ENCODE measurements around the gene LRMDA. TPM values are rescaled to one million over a fixed set of nuclear protein-coding genes. Genes with fewer than 3 reads are reported as not detected.
A peak's percentile ranks its signal among the peaks of the same experiment; 100 is the strongest.

Gene LRMDA
- total and polyA plus RNA-seq, 2 donors from 2014 or later, result 23.2 to 48.6 TPM

GRCh38 chr10:76012716-76013327, 581.4 kb downstream of the LRMDA start:
- Histone ChIP-seq H3K27me3 (ENCODE audit: control insufficient read depth, insufficient read depth, low read length) (no peaks in the 10 kb centered on the region), H3K9ac (ENCODE audit: low read length in 3 of 3) (no peak overlapping the region), H3K9me3 (ENCODE audit: control insufficient read depth in 2 of 3, insufficient read depth in 1 of 3, low read length in 3 of 3) (no peaks in the 10 kb centered on the region), H3K36me3 (ENCODE audit: control insufficient read depth in 2 of 3, insufficient read depth in 3 of 3, low read length in 3 of 3) (no peaks in the 10 kb centered on the region), H3K27ac (ENCODE audit: low read depth in 2 of 2, low read length in 2 of 2) (no peak overlapping the region), H3K4me3 (ENCODE audit: low read length in 3 of 3) (no peak overlapping the region), H3K4me1 (ENCODE audit: control insufficient read depth in 2 of 3, insufficient read depth in 2 of 3, low read depth in 1 of 3, low read length in 3 of 3) (no peaks in the 10 kb centered on the region)
- intact Hi-C loops (cut with DNase I), result no loop called here
- no peak for TF ChIP-seq CTCF (IDR thresholded peaks at IDR 0.05; ENCODE audit: borderline replicate concordance, extremely low read depth, insufficient read depth)
- FAIRE-seq, result no peak
- no peak for DNase-seq

- Histone ChIP-seq H3K4me1 (ENCODE audit: control insufficient read depth in 2 of 3, insufficient read depth in 2 of 3, low read depth in 1 of 3, low read length in 3 of 3) (no peaks in the 10 kb centered on the region), H3K27me3 (ENCODE audit: control insufficient read depth, insufficient read depth, low read length) (no peaks in the 10 kb centered on the region), H3K4me3 (ENCODE audit: low read length in 3 of 3) (no peak overlapping the region), H3K27ac (ENCODE audit: low read depth in 2 of 2, low read length in 2 of 2) (no peak overlapping the region), H3K9ac (ENCODE audit: low read length in 3 of 3) (no peak overlapping the region), H3K36me3 (ENCODE audit: control insufficient read depth in 2 of 3, insufficient read depth in 3 of 3, low read length in 3 of 3) (no peaks in the 10 kb centered on the region), H3K9me3 (ENCODE audit: control insufficient read depth in 2 of 3, insufficient read depth in 1 of 3, low read length in 3 of 3) (no peaks in the 10 kb centered on the region)
- intact Hi-C loops (cut with DNase I), result no loop called here
- TF ChIP-seq CTCF (IDR thresholded peaks at IDR 0.05; ENCODE audit: borderline replicate concordance, extremely low read depth, insufficient read depth), result no peak
- no peak for DNase-seq
- no peak for FAIRE-seq
These were observed 583.8 kb downstream of the LRMDA start for GRCh38 chr10:76015245-76015644.

- Histone ChIP-seq H3K27me3 (ENCODE audit: control insufficient read depth, insufficient read depth, low read length) (no peaks in the 10 kb centered on the region), H3K27ac (ENCODE audit: low read depth in 2 of 2, low read length in 2 of 2) (no peak overlapping the region), H3K4me3 (ENCODE audit: low read length in 3 of 3) (no peak overlapping the region), H3K9me3 (ENCODE audit: control insufficient read depth in 2 of 3, insufficient read depth in 1 of 3, low read length in 3 of 3) (no peaks in the 10 kb centered on the region), H3K9ac (ENCODE audit: low read length in 3 of 3) (no peak overlapping the region), H3K36me3 (ENCODE audit: control insufficient read depth in 2 of 3, insufficient read depth in 3 of 3, low read length in 3 of 3) (no peaks in the 10 kb centered on the region), H3K4me1 (ENCODE audit: control insufficient read depth in 2 of 3, insufficient read depth in 2 of 3, low read depth in 1 of 3, low read length in 3 of 3) (no peaks in the 10 kb centered on the region)
- no peak for FAIRE-seq
- DNase-seq, result peak in 1 of 5 donors; percentile 55
- TF ChIP-seq CTCF (IDR thresholded peaks at IDR 0.05; ENCODE audit: borderline replicate concordance, extremely low read depth, insufficient read depth), result no peak
- intact Hi-C loops (cut with DNase I), result no loop called here
These were observed 585.8 kb downstream of the LRMDA start for GRCh38 chr10:76017026-76017732.
